ENCODE results near the gene GRIK3.
"Not testable (repeated sequence)": the region's sequence is repeated elsewhere in the genome, so short reads cannot be mapped to it uniquely, and the experiment has no call there.

GRIK3 gene

DNA sequence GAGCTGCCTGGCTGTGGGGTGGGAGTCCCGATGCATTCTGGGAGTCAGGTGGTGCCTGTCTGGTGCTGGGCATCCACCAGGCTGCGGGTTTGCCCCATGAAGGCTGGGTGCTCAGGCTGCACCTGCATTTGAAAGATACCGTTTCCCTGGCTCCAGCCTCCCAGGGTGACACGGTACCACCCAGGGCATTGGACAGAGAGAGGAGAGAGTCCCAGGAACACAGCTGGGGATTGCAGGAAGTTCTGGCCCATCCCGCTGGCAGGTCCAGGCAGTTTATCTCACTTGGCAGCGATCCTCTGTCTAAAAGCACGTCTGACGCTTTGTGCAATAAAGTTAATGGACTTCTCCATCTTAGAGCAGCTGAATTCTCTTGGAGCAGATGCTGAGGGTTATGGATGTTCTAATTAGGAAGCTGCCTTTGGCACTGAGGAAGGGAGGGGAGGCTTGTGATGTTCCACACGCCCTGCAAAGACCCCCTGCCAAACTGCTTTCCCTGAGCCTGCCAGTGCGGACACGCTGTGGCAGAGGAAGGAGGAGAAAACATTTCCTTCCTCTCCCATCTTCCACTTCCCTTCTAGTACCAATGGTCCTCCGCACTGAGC lies 246.9 kb downstream of the GRIK3 start:
- DNase-seq (ENCODE audit: low read depth in 3 of 3), result no peak

DNA sequence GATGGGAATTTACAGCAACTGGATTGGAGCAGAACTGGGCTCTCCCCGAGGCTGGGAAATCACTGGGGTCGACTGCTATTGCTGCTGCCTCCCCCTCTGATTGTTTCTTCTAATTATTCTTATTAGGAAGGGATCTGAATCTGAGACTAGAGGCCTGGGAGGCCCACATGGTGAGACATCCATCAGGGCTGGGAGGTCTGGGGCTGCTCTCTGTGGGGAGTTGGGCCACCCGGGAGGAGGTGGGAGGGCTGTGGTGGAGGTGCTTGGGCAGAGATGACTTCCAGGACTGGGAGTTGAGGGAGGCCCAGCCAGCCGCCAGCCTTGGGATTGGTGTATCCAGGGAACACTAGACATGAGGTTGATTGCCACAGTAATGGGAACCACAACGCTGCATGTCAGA lies 247.9 kb downstream of the GRIK3 start:
- no peak for DNase-seq (ENCODE audit: low read depth in 3 of 3)

DNA sequence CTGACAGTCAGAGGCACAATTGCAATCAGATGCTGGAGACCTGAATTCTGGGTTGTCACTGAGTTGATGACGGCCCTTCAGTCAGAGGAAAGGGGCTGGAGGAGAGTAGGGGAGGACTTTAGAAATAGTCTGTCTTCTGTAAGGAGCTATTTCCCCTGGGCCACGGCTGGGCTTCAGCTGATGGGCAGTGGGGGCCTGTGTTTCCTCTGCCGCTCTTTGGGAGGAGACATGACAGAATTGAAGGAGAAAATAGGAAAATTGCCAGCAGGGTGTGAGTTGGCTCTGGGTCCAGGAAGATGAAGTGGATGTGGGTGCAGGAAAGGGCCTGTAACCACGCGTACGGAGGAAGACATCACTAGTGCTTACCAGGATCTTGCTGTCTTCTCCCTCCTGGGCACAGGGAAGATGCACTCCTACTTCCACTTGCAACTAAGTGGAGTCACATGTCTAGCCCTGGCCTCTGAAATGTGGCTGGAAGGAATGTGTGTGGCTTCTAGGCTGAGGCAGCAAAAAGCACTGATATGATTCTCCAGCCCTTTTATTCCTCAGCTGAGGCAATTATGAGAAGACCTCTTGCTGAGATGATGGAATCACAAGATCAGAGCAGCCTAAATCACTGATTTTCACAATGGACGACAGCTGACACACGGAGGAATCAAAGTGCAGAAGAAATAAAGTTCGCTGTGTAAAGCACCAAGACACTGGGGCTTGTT lies 250.0 kb downstream of the GRIK3 start:
- no peak for DNase-seq (ENCODE audit: low read depth in 3 of 3)

DNA sequence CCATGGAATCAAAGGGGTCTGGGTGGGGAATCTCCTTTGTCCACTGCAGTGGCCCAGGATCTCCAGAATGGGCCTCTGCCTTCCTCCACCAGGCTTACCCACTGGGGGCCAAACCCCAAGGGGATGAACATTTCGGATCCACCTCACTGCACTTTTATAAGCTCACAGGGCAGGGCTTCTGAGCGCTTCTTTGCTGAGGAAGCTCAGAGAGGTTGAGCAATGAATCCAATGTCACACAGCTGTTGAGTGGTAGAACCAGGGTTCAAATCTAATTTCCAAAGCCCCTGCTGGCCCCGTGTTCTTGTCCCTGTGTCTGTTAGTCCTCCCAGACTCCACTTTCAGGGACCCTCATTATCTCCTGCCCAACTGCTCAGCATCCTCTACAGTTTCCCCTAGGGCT lies 250.8 kb downstream of the GRIK3 start:
- no peak for DNase-seq (ENCODE audit: low read depth in 3 of 3)

DNA sequence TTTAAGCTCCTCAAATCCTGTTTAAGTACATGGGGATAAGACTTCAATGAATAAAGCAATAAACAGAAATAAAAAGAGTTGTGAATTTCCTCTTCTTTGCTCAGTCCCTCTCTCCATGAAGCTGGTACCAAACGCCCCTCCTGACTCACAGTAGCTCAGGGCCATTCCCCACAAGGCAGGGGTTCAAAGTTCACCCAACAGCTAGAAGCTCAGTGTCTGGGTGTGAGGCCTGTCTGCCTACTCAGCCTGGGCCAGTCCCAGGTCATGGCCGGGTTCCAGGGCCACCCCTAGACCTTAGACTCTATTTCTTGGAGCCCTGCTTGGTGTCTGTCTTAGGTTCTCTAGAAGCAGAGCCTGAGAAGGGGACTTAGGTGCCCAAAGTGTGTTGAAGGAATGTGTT lies 251.5 kb downstream of the GRIK3 start:
- DNase-seq (ENCODE audit: low read depth in 3 of 3), result no peak

DNA sequence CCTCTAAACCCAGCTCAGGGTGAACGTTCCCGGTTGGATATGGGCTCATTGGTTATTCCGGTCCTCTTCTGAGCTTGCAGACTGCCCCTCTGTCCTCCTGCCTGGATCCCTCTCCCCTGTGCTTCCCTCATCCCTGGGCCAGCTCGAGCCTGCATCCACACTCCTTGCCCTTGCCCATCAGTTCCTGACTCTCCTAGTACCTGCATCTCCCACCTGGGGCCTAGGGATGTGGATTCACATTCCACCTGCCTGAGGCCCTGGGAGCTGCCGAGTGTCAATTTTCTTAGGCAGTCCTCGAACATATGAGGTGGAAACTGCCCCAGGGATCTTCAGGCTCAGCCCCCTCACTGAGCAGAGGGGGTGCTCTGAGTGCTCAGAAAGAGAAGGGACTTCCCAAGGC lies 252.2 kb downstream of the GRIK3 start:
- no peak for DNase-seq (ENCODE audit: low read depth in 3 of 3)

DNA sequence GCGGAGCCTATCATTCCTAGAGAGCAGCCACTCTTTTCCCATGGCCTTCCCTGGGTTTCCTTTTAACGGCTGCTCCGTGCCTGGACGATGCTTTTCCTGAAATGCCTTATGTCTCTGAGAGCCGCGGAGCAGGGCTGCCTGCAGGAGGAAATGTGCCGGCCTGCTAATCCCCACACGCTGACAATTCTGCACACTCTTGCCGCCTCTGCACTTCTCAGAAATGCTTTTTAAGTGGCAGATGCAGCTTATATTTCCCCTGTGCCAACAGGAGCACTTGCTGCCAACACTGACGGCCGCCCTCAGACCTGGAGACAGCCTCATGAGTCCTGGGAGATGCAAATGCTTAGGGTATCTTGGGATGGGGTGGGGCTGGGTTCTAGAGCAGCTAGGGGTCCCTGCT lies 253.2 kb downstream of the GRIK3 start:
- DNase-seq (ENCODE audit: low read depth in 3 of 3), result no peak

DNA sequence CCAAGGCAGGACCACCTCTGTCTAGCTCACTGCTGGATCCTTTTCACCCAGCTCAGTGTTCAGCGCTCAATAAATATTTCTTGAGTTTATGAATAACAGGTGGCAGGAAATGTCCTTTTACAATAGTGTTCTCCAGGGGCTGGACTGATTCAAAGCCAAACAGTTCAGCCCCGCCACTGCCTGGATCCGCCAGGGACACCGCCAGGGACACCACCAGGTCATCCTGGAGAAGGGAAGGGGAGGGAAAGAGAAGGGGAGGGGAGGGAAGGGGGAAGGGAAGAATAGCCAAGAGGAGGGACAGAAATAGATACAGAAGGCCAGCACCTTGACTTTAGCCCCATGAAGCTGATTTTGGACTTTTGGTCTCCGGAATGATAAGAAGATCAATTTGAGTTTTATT lies 255.6 kb downstream of the GRIK3 start:
- DNase-seq (ENCODE audit: low read depth in 3 of 3), result no peak

DNA sequence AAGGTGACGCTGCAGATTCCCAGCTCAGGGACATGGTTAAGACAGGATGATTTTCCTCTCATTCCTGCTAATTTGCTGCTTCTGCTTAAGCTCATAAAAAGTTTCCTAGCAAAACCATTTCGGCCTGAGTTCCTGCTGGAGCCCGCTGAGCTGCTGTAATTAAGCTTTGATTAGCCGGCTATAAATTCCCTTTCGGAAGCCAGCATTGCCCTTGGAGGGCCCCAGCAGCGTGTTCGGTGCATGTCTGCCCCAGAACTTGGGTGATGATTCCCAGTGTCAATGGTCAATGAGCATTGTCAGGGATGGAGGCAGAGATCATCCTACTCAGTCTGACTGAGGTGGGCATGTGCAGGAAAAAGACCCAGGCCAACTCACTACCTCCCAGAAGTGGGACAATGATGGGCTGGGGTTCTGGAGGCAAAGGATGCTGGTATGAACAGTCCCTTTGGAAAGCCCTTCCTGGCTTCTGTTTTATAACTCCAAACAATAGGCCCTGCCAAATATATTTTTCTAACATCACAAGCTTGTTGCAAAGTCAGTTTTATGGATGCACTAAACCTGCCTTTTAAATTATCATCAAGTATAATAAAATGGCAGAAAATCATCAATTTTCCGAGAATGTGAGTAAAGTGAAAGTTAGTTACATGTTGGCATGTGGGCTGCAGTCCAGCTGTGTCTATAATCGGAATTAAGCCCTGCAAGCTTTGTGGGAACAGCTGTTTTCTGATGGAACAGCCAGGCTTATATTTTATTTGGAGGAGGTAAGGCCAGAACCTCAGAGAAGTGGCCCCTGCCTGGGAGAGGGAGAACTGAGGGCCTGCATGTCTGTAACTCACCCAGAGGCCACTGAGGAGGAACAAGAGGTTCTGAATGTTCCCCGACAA lies 257.1 kb downstream of the GRIK3 start:
- no peak for DNase-seq (ENCODE audit: low read depth in 3 of 3)

DNA sequence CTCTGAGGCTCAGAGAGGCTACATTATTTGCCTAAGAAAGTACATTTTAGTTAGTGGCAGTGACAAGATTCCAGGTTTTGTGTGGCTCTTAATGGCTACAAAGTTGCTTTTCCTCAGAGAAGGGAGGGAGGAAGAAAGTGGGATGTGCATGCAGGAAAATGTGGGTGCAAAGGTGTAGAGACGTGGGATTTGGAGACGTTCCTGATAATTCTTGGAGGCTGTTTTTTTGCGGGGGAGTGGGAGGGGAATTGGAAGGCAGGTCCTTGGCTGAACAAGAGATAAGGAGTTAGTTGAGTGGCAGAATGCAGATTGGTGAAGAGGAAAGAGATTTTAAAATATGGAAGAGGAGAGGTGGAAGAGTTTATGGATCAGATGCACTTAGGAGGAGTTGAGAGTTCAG lies 258.1 kb downstream of the GRIK3 start:
- no peak for DNase-seq (ENCODE audit: low read depth in 3 of 3)

DNA sequence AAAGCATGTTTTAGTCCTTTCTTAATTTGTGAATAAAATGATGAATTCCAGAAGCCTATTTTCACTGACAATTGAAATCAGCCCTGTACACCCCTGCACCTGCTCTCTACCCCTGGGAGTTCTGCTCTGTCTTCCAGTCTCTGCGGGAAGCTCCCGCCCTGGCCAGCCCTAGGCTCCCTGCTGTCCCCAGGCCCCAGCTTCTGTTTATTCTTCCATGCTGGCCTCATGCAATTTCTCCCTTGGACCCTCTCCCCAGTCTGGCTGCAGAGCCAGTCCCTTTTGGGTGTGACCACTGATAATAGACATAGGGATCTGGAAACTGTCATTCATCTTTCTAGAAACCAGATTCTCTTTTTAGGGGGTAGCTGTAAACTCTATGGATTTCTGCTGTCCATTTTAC lies 258.6 kb downstream of the GRIK3 start:
- no peak for DNase-seq (ENCODE audit: low read depth in 3 of 3)

DNA sequence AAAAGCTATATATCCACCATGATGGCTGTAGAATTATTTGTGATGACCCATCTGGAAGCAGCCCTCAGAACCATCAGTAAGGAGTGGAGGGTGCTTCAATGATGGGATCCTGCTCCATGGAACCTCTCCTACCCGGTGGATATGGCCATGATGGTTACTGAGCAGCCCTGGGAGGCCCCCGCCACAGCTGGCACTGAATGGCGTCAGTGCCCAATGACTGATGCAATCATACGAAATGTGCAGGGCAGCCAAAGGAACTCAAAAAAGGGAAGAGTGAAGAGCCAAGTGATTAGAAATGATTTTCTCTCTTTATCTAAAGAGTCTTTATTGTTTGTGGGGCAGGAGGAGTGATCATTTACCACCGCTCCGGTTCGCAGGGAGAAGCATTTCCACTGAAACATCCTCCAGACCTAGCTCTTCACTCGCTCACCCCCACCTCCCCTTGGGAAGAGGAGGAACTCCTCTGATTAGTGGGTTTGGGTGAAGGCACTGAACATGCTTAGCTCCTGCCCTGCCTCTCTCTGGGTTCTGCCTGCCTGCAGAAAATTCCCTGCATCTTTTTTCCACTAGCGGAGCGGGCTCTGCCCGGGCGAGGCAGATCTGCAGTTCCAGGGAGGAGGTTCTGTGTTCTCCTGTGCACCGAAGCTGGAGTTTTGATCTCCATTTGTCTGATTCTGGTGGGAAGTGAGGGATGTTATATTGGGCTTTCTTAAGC lies 260.3 kb downstream of the GRIK3 start:
- no peak for DNase-seq (ENCODE audit: low read depth in 3 of 3)

DNA sequence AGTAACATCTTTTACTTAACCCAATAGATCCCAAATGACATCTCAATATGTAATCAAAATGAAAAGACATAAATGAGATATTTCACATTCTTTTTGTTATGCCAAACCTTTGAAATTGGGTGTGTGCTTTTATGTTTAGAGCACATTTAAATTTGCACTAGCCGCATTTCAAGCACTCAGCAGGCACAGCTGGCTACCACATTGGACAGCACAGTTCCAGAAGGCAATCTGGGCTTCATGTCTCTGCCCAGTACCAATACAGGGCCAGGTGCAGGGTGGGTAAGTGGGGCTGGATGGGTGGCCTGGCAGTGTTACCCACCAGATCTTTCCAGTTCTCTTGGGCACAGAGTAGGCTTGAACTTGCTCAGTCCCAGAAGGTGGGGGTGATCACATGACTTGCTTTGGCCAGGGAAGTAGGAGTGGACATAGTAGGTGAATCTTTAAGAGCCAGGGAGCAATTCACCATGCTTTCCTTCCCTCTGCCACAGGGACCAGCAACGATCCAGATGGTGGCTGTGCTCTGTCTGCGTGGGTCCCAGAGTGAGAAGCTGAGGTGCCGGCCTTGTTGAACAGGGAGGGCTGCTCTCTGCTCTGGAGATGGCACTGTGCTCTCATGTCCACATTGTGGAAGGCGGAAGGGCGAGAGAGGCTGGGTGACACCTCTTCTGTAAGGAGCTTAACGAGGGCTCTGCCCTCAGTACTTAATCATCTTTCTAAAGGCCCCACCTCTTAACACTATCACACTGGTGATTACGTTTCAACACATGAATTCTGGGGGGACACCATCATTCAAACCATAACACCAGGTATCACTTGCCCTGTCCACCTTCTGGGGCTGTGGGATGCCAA lies 261.4 kb downstream of the GRIK3 start:
- DNase-seq (ENCODE audit: low read depth in 3 of 3), result no peak

DNA sequence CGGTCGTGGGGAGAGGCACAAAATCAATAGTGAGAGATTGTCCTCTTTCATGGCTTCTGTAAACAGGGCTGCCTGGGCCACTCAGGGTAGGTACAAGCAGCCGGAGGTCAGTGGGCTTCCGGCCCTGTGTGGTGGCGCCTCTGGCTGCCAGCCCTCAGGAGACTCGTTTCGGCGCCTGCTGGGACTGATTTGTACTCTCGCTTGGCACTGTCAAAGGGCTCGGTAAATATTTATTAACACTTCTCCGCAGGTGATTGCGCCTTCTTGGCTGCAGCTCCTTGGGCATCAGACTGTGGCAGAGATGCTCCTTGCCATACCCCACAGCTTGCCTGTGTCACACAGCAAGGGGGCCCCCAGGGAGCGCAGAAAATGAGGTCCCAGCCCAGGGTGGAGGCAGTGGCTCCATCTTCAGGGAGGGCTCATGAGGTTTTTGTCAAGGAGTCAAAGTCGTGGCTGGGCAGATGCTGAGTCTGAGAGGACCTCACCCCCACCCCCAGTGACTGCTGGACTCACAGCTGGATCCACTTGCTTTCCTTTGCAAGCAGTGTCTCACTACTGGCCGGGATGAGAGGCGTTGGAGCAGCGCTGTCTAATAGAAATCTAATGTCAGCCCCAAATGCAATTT lies 262.5 kb downstream of the GRIK3 start:
- no peak for DNase-seq (ENCODE audit: low read depth in 3 of 3)

DNA sequence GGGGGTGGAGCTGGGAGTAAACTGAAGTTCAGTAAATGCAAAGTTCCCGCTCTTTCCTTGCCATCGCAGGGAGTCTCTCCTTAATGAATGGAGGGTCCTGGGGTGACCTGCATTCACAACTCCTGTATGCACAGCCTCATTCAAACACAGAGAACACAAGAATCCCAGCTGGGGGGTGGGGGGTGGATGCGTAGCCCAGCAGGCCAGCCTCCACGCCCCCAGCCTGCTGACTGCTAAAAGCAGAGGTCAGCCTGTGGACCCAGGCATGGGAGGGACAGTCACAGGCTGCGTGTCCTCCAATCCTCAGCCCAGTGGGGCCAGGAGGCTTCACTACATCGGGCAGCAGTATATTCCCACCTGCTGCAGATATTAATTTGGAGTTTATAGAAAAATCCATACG lies 263.1 kb downstream of the GRIK3 start:
- no peak for DNase-seq (ENCODE audit: low read depth in 3 of 3)

DNA sequence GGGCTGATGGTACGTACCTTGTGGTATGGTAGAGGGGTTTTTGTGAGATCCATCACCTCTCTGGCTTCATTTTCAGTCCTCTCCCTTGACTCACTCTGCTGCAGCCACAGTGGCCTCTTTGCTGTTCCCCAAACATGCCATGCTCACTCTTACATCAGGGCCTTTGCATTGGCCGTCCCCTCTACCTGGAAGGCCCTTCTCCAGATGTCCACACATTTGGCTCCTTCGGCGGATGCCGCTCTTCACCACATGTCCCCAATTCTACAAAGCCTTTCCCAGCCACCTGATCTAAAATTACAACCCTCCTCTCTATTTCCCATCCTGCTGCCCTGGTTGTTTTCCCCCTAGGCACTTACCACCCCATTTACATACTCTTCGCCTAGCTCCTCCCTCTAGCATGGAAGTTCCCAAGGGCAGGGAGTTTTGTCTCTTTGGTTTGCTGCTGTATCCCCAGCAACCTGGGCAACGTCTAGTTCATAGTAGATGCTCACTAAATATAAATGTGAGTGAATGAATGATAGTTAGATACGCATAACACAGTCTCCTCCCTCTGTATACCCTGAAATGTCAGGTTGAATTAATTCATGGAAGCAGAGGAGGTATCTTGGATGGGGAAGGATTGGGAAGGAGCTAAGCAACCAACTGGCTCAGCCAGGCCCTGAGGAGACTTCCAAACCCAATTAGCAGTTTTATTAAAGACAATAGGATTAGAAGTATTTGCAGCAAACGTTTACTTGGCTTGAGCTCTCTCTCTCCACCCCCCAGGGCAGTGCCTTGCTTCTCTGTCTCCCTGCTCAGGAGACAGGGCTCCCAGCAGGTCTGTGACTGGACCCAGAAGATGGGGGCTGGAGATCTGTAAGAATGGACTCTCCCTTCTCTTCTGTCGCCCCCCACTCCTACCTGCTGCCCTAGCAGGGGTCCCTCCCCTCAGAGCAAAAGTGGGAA lies 264.2 kb downstream of the GRIK3 start:
- DNase-seq (ENCODE audit: low read depth in 3 of 3), result no peak

DNA sequence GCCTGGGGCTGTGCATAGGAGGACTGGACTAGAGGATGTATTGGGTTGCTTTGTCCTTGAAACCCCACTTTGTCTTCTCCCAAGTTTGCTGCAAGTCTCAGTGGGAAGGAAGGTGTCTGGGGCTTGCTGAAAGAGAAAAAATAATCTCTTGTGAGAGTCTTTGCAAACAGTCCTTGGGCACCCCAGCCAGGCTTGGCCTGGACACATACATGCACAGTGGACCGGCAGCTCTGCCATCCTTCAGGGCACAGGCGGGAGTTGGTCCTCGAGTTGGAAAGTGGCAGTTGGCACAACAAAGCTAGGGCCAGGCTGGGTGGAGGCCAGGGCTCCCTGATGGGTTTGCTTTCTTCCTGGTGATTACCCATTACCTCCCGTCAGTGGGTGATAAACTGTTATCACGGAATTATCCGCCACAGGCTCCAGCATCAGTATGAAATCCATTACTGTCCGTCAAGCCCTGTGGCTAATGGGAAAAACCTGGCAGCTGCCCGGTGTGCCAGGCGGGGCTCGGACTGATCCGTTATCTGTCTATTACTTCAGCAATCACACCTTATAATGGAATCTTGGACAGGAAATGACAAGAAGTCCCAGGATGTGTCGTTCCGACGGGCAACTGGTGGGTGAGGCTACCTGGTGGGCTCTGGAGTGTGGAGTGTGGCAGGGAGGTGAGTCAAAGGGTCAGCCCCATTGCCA lies 265.7 kb downstream of the GRIK3 start:
- no peak for DNase-seq (ENCODE audit: low read depth in 3 of 3)

DNA sequence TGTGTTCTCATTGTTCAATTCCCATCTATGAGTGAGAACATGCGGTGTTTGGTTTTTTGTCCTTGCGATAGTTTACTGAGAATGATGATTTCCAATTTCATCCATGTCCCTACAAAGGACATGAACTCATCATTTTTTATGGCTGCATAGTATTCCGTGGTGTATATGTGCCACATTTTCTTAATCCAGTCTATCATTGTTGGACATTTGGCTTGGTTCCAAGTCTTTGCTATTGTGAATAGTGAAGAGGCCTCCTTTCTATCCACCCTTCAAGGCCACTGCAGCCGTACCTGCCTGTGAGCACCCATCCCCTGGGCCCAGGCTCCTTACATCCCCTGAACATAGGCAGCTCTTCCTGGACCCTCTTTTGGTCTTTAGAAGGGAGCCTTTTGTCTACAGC lies 266.9 kb downstream of the GRIK3 start:
- not testable (repeated sequence) for DNase-seq (ENCODE audit: low read depth in 3 of 3)

DNA sequence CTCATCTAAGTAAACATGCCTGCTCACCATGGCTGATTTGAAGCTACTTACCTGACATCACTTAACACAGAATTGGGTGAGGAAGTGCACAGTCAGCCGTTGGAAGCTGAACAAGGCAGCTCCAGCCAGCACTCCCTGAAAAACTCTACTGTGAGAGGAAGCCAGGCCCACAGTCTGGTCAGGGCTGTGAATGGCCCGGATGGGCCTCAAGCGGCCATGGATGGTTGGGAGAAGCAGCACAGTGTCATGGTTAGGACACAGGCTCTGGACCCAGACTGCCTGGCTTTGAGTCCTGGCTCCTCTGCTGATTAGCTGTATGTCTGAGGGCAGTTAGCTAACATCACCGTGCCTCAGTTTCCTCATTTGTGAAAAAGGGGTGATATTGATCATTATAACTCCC lies 267.8 kb downstream of the GRIK3 start:
- no peak for DNase-seq (ENCODE audit: low read depth in 3 of 3)

All from stimulated activated CD4-positive, alpha-beta T cell treated with anti-CD3 and anti-CD28 coated beads, TNF-alpha, amount 100 ng/mL, for 48 hours (primary cell).